OCI-LY7 (cell line): ENCODE results near the gene CAMK2N1. TPM values are rescaled to one million over a fixed set of nuclear protein-coding genes. Genes with fewer than 3 reads are reported as not detected.

ENCODE experiments used
- BruUV-seq: library from RNA; stranded (reverse); fragments of 400-500 nt; replicated peaks from 2 replicates; lab custom pipeline; 2021; lab: Mats Ljungman, UMichigan
- CTCF ChIA-PET: fragments of 300-600 bp; sonication (Branson Sonifier 250); formaldehyde crosslinking; loops from one replicate; lab custom pipeline; 2022; ENCODE audit warnings: antibody characterized with exemption; ENCODE audit not compliant: unreplicated experiment; lab: Charles Lee
- POLR2A ChIA-PET: fragments of 300-600 bp; sonication (Branson Sonifier 250); formaldehyde crosslinking; loops from one replicate; lab custom pipeline; 2022; ENCODE audit warnings: antibody characterized with exemption; lab: Charles Lee
- DNase-seq: peaks from one replicate; pipeline ENCODE4 v3.0.0-alpha.2; 2015; ENCODE audit warnings: low spot score
- H2AFZ ChIP-seq: fragments of 200-600 bp; sonication (generic), shearing (Covaris generic); 2 replicates; pipeline ENCODE4 v1.6.1; 2014; ENCODE audit warnings: mild to moderate bottlenecking, antibody characterized with exemption, low read length, moderate library complexity
- H3K27ac ChIP-seq: fragments of 200-600 bp; sonication (generic); 2 replicates; pipeline ENCODE4 v1.5.1; 2014; ENCODE audit warnings: mixed run types, low read depth, mild to moderate bottlenecking, moderate library complexity, low read length, inconsistent platforms; ENCODE audit not compliant: poor library complexity, severe bottlenecking
- H3K36me3 ChIP-seq: fragments of 200-600 bp; sonication (generic); 2 replicates; pipeline ENCODE4 v1.6.1; 2014; ENCODE audit warnings: mild to moderate bottlenecking, antibody characterized with exemption, low read length, moderate library complexity, mixed read lengths; ENCODE audit not compliant: insufficient read depth
- H3K4me1 ChIP-seq: fragments of 200-600 bp; sonication (generic); 2 replicates; pipeline ENCODE4 v1.5.1; 2014; ENCODE audit warnings: mild to moderate bottlenecking, low read length; ENCODE audit not compliant: insufficient read depth, poor library complexity, severe bottlenecking
- H3K4me2 ChIP-seq: fragments of 200-600 bp; sonication (generic); 2 replicates; pipeline ENCODE4 v1.6.1; 2014; ENCODE audit warnings: mild to moderate bottlenecking, low read length
- H3K4me3 ChIP-seq: fragments of 200-600 bp; sonication (generic); 2 replicates; pipeline ENCODE4 v1.5.1; 2014; ENCODE audit warnings: mild to moderate bottlenecking, low read depth, low read length; ENCODE audit not compliant: poor library complexity, severe bottlenecking
- H3K79me2 ChIP-seq: fragments of 200-600 bp; sonication (generic); 2 replicates; pipeline ENCODE4 v1.6.1; 2016; ENCODE audit warnings: low read depth, mild to moderate bottlenecking, low read length, moderate library complexity, mixed read lengths; ENCODE audit not compliant: insufficient read depth
- H3K9me2 ChIP-seq: fragments of 200-600 bp; sonication (generic); 2 replicates; pipeline ENCODE4 v1.6.1; 2016; ENCODE audit warnings: mild to moderate bottlenecking, low read length, mixed read lengths; ENCODE audit not compliant: insufficient read depth
- H3K9me3 ChIP-seq: fragments of 200-600 bp; sonication (generic); 2 replicates; pipeline ENCODE4 v1.6.1; 2014; ENCODE audit warnings: mild to moderate bottlenecking, mixed run types, low read length, mixed read lengths
- H4K20me1 ChIP-seq: fragments of 200-600 bp; sonication (generic); 2 replicates; pipeline ENCODE4 v1.6.1; 2014; ENCODE audit warnings: mild to moderate bottlenecking, antibody characterized with exemption, low read length, moderate library complexity, mixed read lengths; ENCODE audit not compliant: insufficient read depth
- CTCF ChIP-seq: fragments of 200-600 bp; sonication (generic); conservative IDR thresholded peaks from 2 replicates; pipeline ENCODE4 v1.5.1; 2014; ENCODE audit warnings: mild to moderate bottlenecking, antibody characterized with exemption, low read length, moderate library complexity, mixed read lengths
- EZH2phosphoT487 ChIP-seq: fragments of 200-600 bp; sonication (generic); IDR thresholded peaks from 2 replicates; pipeline ENCODE4 v1.6.1; 2018; ENCODE audit warnings: low read depth, borderline replicate concordance, mild to moderate bottlenecking, mixed run types, antibody characterized with exemption, low read length, moderate library complexity, mixed read lengths
- intact Hi-C: fragments of 100-400 bp; cut with micrococcal nuclease; formaldehyde crosslinking; loops from one replicate; pipeline ENCODE4 v1.10.0; 2022; ENCODE audit not compliant: unreplicated experiment
- total RNA-seq, 2 experiments: library from RNA; depleted of rRNA in 1 of 2; stranded (reverse); fragments of >200 nt in 1 of 2; shearing (Covaris generic) in 1 of 2; gene quantifications; 2 replicates each; pipeline ENCODE4 v1.2.3, GENCODE V29; 2014 to 2022

Gene CAMK2N1
- total RNA-seq, 2 experiments from 2014 or later, result not detected

DNA sequence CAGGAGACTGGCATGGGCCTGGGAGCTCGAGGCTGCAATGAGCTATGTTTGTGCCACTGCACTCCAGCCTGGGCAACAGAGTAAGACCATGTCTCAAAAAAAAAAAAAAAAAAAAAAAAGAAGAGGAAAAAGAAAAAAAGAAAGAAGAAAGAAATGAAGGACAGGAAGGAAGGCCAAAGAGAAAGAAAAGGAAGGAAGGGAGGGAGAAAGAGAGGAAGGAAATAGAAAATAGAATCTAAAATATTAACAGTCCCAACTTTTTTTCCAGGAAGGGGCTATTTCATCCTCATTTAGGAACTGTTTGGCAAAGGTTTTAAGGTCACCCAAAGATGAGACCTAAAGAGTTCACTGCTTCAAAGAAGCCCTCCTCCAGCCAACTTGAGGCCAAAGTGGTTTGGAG is 19.5 kb upstream of the CAMK2N1 start:
- Histone ChIP-seq H3K4me2 (peak overlapping the region; percentile 81; the same call in 1 of the 2 replicates), H3K9me3 (no peaks in the 10 kb centered on the region), H3K4me3 (no peak overlapping the region), H3K4me1 (peaks cover 22% of the 10 kb centered on the region), H3K27ac (no peak overlapping the region), H2AFZ (no peak overlapping the region), H3K79me2 (peaks cover 44% of the 10 kb centered on the region), H4K20me1 (no peaks in the 10 kb centered on the region), H3K36me3 (peaks cover 37% of the 10 kb centered on the region), H3K9me2 (no peaks in the 10 kb centered on the region; the same call in 1 of the 2 replicates)
- no peak for DNase-seq
- ChIA-PET POLR2A (interaction anchor here (0.6 to 0.9 kb wide), 6 partner anchors 9 to 622 kb away, joined by 3 to 6 read pairs (median 4); no protein-coding TSS in a partner anchor), CTCF (no interaction called here)
- BruUV-seq, result no TSS peak
- intact Hi-C loops, result no loop called here
- TF ChIP-seq EZH2phosphoT487 (no peak), CTCF (no peak)

- Histone ChIP-seq H3K36me3 (peaks cover 69% of the 10 kb centered on the region), H4K20me1 (no peaks in the 10 kb centered on the region), H3K4me3 (no peak overlapping the region), H3K9me2 (no peaks in the 10 kb centered on the region), H3K4me1 (peaks cover 1% of the 10 kb centered on the region), H3K9me3 (no peaks in the 10 kb centered on the region), H3K27ac (no peak overlapping the region), H2AFZ (no peak overlapping the region), H3K4me2 (no peak overlapping the region), H3K79me2 (peaks cover 22% of the 10 kb centered on the region)
- CTCF ChIA-PET, result no interaction called here
- intact Hi-C loops, result no loop called here
- POLR2A ChIA-PET, result no interaction called here
- TF ChIP-seq EZH2phosphoT487, result no peak
- TF ChIP-seq CTCF, result no peak
- no TSS peak for BruUV-seq
- DNase-seq, result no peak
Measured at GRCh38 chr1:20500716-20501115, 14.7 kb upstream of the CAMK2N1 start.

DNA sequence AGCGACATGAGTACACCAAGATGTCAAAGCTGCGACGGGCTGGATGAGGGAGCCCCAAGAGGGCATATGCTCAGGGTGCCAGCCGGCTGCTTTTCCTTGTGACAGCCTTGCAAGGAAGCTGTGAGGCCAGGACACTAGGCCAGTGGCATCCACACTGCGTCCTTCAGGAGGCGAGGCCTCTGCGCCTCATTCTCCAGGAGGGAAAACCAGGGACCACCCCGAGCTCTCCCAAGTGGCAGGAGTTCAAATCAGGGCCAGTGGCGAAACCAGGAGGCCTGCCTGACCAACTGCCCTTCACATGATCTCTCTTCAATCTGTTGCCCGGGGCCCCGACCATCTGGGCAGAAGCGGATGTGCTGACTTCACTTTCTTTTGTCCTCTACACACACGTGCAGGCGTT is 13.7 kb upstream of the CAMK2N1 start:
- H4K20me1 ChIP-seq, result no peaks in the 10 kb centered on the region
- no peak overlapping the region for H3K4me3 ChIP-seq
- no peak overlapping the region for H3K27ac ChIP-seq
- H3K79me2 ChIP-seq, result peaks cover 12% of the 10 kb centered on the region; the same call in 1 of the 2 replicates
- no peaks in the 10 kb centered on the region for H3K9me2 ChIP-seq
- POLR2A ChIA-PET, result no interaction called here
- no peaks in the 10 kb centered on the region for H3K9me3 ChIP-seq
- intact Hi-C loops, result no loop called here
- no TSS peak for BruUV-seq
- H3K36me3 ChIP-seq, result peaks cover 69% of the 10 kb centered on the region
- H3K4me1 ChIP-seq, result peaks cover under 1% of the 10 kb centered on the region
- TF ChIP-seq EZH2phosphoT487 (no peak), CTCF (no peak)
- H3K4me2 ChIP-seq, result no peak overlapping the region
- CTCF ChIA-PET, result no interaction called here
- DNase-seq, result no peak
- H2AFZ ChIP-seq, result no peak overlapping the region
